ACC112 (cell line): ENCODE measurements around the gene GAD2.

Source experiments
- H2AFZ ChIP-seq: fragments of 200-600 bp; sonication (generic); one replicate; pipeline ENCODE4 v1.6.0; 2017; ENCODE audit warnings: antibody characterized with exemption, low read length; ENCODE audit not compliant: unreplicated experiment
- H3K27ac ChIP-seq: fragments of 200-600 bp; sonication (generic); 2 replicates; pipeline ENCODE4 v1.5.1; 2014; ENCODE audit warnings: low read depth, mild to moderate bottlenecking, antibody characterized with exemption, low read length, moderate library complexity
- H3K27me3 ChIP-seq: fragments of 200-600 bp; sonication (generic); 2 replicates; pipeline ENCODE4 v1.6.1; 2014; ENCODE audit warnings: mild to moderate bottlenecking, antibody characterized with exemption, low read length, moderate library complexity, mixed read lengths; ENCODE audit not compliant: insufficient read depth
- H3K36me3 ChIP-seq: fragments of 200-600 bp; sonication (generic); 2 replicates; pipeline ENCODE4 v1.6.1; 2016; ENCODE audit warnings: mild to moderate bottlenecking, antibody characterized with exemption, low read length, moderate library complexity, mixed read lengths; ENCODE audit not compliant: insufficient read depth
- H3K4me1 ChIP-seq: fragments of 200-600 bp; sonication (generic); one replicate; pipeline ENCODE4 v1.6.1; 2016; ENCODE audit warnings: low read length, mixed read lengths; ENCODE audit not compliant: insufficient read depth, unreplicated experiment, control insufficient read depth
- H3K4me3 ChIP-seq: fragments of 200-600 bp; sonication (generic); 2 replicates; pipeline ENCODE4 v1.5.1; 2014; ENCODE audit warnings: mild to moderate bottlenecking, low read depth, low read length
- H3K79me2 ChIP-seq: fragments of 200-600 bp; sonication (generic); one replicate; pipeline ENCODE4 v1.6.0; 2016; ENCODE audit warnings: low read length; ENCODE audit not compliant: control insufficient read depth, unreplicated experiment, insufficient read depth

The GAD2 gene

GRCh38 chr10:26212511-26212910, 4.1 kb upstream of the GAD2 start:
- no peaks in the 10 kb centered on the region for H3K36me3 ChIP-seq
- no peak overlapping the region for H2AFZ ChIP-seq
- peaks cover 64% of the 10 kb centered on the region for H3K27me3 ChIP-seq
- H3K27ac ChIP-seq: no peak overlapping the region
- H3K4me1 ChIP-seq: no peaks in the 10 kb centered on the region
- no peak overlapping the region for H3K4me3 ChIP-seq
- H3K79me2 ChIP-seq: no peaks in the 10 kb centered on the region

GRCh38 chr10:26213157-26213800, 3.3 kb upstream of the GAD2 start:
- H3K27me3 ChIP-seq: peaks cover 72% of the 10 kb centered on the region
- no peak overlapping the region for H3K4me3 ChIP-seq
- no peaks in the 10 kb centered on the region for H3K4me1 ChIP-seq
- H2AFZ ChIP-seq: no peak overlapping the region
- H3K27ac ChIP-seq: no peak overlapping the region
- no peaks in the 10 kb centered on the region for H3K79me2 ChIP-seq
- no peaks in the 10 kb centered on the region for H3K36me3 ChIP-seq

- H3K4me3 ChIP-seq: no peak overlapping the region
Observed at GRCh38 chr10:26214004-26214403, 2.6 kb upstream of the GAD2 start.

GRCh38 chr10:26214551-26215395, 1.8 kb upstream of the GAD2 start:
- Histone ChIP-seq H3K4me1 (no peaks in the 10 kb centered on the region), H3K27me3 (peaks cover 86% of the 10 kb centered on the region), H3K4me3 (no peak overlapping the region), H2AFZ (no peak overlapping the region), H3K27ac (no peak overlapping the region), H3K36me3 (no peaks in the 10 kb centered on the region), H3K79me2 (no peaks in the 10 kb centered on the region)

More at GRCh38 chr10:26214004-26214403, 2.6 kb upstream of the GAD2 start:
- no peaks in the 10 kb centered on the region for H3K79me2 ChIP-seq
- H3K27me3 ChIP-seq: peaks cover 79% of the 10 kb centered on the region
- H2AFZ ChIP-seq: no peak overlapping the region
- H3K27ac ChIP-seq: no peak overlapping the region
- no peaks in the 10 kb centered on the region for H3K4me1 ChIP-seq
- no peaks in the 10 kb centered on the region for H3K36me3 ChIP-seq

- Histone ChIP-seq H3K36me3 (no peaks in the 10 kb centered on the region), H3K27me3 (peaks cover 91% of the 10 kb centered on the region), H3K4me1 (no peaks in the 10 kb centered on the region), H3K79me2 (no peaks in the 10 kb centered on the region), H3K27ac (no peak overlapping the region), H2AFZ (no peak overlapping the region), H3K4me3 (no peak overlapping the region)
Observed at GRCh38 chr10:26215396-26215934, 1.1 kb upstream of the GAD2 start.

GRCh38 chr10:26215935-26216584, 514 bp upstream of the GAD2 start:
- H3K4me1 ChIP-seq: no peaks in the 10 kb centered on the region
- H3K4me3 ChIP-seq: no peak overlapping the region
- H3K27me3 ChIP-seq: peaks cover 90% of the 10 kb centered on the region

GRCh38 chr10:26217396-26218086, 967 bp downstream of the GAD2 start:
- Histone ChIP-seq H3K36me3 (no peaks in the 10 kb centered on the region), H3K27ac (no peak overlapping the region), H3K4me1 (no peaks in the 10 kb centered on the region), H3K79me2 (no peaks in the 10 kb centered on the region), H3K4me3 (no peak overlapping the region), H2AFZ (no peak overlapping the region), H3K27me3 (peaks cover 76% of the 10 kb centered on the region)

More at GRCh38 chr10:26215935-26216584, 514 bp upstream of the GAD2 start:
- H3K27ac ChIP-seq: no peak overlapping the region
- H3K79me2 ChIP-seq: no peaks in the 10 kb centered on the region
- no peak overlapping the region for H2AFZ ChIP-seq
- no peaks in the 10 kb centered on the region for H3K36me3 ChIP-seq

GRCh38 chr10:26219676-26220075, 3.1 kb downstream of the GAD2 start:
- Histone ChIP-seq H2AFZ (no peak overlapping the region), H3K4me3 (no peak overlapping the region), H3K36me3 (no peaks in the 10 kb centered on the region), H3K79me2 (no peaks in the 10 kb centered on the region), H3K27me3 (peaks cover 55% of the 10 kb centered on the region), H3K4me1 (no peaks in the 10 kb centered on the region), H3K27ac (no peak overlapping the region)

- H3K4me3 ChIP-seq: no peak overlapping the region
- H3K27ac ChIP-seq: no peak overlapping the region
- H3K4me1 ChIP-seq: no peaks in the 10 kb centered on the region
- H2AFZ ChIP-seq: no peak overlapping the region
- no peaks in the 10 kb centered on the region for H3K79me2 ChIP-seq
- no peaks in the 10 kb centered on the region for H3K36me3 ChIP-seq
- peaks cover 42% of the 10 kb centered on the region for H3K27me3 ChIP-seq
Observed at GRCh38 chr10:26220901-26221300, 4.3 kb downstream of the GAD2 start.

GRCh38 chr10:26221541-26221940, 5.0 kb downstream of the GAD2 start:
- Histone ChIP-seq H3K79me2 (no peaks in the 10 kb centered on the region), H2AFZ (no peak overlapping the region), H3K4me1 (no peaks in the 10 kb centered on the region), H3K27me3 (peaks cover 36% of the 10 kb centered on the region), H3K27ac (no peak overlapping the region), H3K4me3 (no peak overlapping the region), H3K36me3 (no peaks in the 10 kb centered on the region)
